Sigmoid colon (tissue), 7 donors: ENCODE data around the gene CBFA2T2. TPM values are rescaled to one million over a fixed set of nuclear protein-coding genes. Genes with fewer than 3 reads are reported as not detected.
A peak's percentile ranks its signal among the peaks of the same experiment; 100 is the strongest.

Experiments
- DNase-seq: peaks from one replicate; pipeline ENCODE4 v3.0.0-alpha.2; 2019
- H3K27ac ChIP-seq, 4 donors: fragments of 200-600 bp; sonication (generic); one replicate each; pipeline ENCODE4 v1.5.1; 2016 to 2019; ENCODE audit warnings: mild to moderate bottlenecking in 1 of 4
- H3K27me3 ChIP-seq, 3 donors: fragments of 200-600 bp; sonication (generic); one replicate each; pipeline ENCODE4 v1.5.1; 2019; ENCODE audit warnings: mild to moderate bottlenecking in 1 of 3
- H3K36me3 ChIP-seq, 4 donors: fragments of 200-600 bp; sonication (generic); one replicate each; pipeline ENCODE4 v1.5.1; 2016 to 2019
- H3K4me1 ChIP-seq, 4 donors: fragments of 200-600 bp; sonication (generic); one replicate each; pipeline ENCODE4 v1.5.1; 2017 to 2019
- H3K4me3 ChIP-seq, 4 donors: fragments of 200-600 bp; sonication (generic); one replicate each; pipeline ENCODE4 v1.5.1; 2017 to 2019; ENCODE audit warnings: mild to moderate bottlenecking in 2 of 4, moderate library complexity in 1 of 4
- H3K9me3 ChIP-seq, 4 donors: fragments of 200-600 bp in 3 of 4; sonication (generic) in 3 of 4; one replicate each; pipeline versions ENCODE4 v1.5.1 to v1.6.1; 2013 to 2019
- CTCF ChIP-seq, 4 experiments: fragments of 450-650 bp in 3 of 4; fragments of 200-600 bp in 1 of 4; IDR thresholded peaks; one replicate each; pipeline ENCODE4 v1.5.1; 2016 to 2019; ENCODE audit warnings: antibody characterized with exemption in 4 of 4, mild to moderate bottlenecking in 3 of 4, moderate library complexity in 2 of 4
- EP300 ChIP-seq, 4 donors: sonication (generic); formaldehyde crosslinking; IDR thresholded peaks; one replicate each; pipeline ENCODE4 v1.6.1; 2017; ENCODE audit warnings: antibody characterized with exemption in 4 of 4
- POLR2A ChIP-seq, 2 donors: fragments of 450-650 bp; IDR thresholded peaks; one replicate each; pipeline ENCODE4 v1.6.1; 2016; ENCODE audit warnings: antibody characterized with exemption in 2 of 2, mild to moderate bottlenecking in 2 of 2, moderate library complexity in 2 of 2
- POLR2AphosphoS5 ChIP-seq, 4 donors: sonication (generic); formaldehyde crosslinking; IDR thresholded peaks; one replicate each; pipeline ENCODE4 v1.6.1; 2017; ENCODE audit warnings: antibody characterized with exemption in 4 of 4
- WGBS, 2 donors: extraction: QIAGEN DNeasy Blood & Tissue Kit; methylation state at CpG; one replicate each; pipeline ENCODE4 v1.1.7; 2013; 5-methylcytosine and 5-hydroxymethylcytosine counted together
- intact Hi-C: fragments of 100-400 bp; cut with DNase I; formaldehyde crosslinking; loops from one replicate; pipeline ENCODE4 v1.15.1; 2023
- polyA plus RNA-seq, 3 donors: library from polyadenylated mRNA; stranded (reverse); fragments of 200-250 nt; gene quantifications; one replicate each; pipeline ENCODE4 v1.2.3, GENCODE V29; 2013
- total RNA-seq, 4 donors: library from RNA; depleted of rRNA; stranded (reverse); fragments of >200 nt; gene quantifications; one replicate each; pipeline ENCODE4 v1.1.0, GENCODE V29; 2016
- donor health status: healthy with polysubstance abuse.
- donor health status: Bipolar disorder and iron deficiency.
- donor health status: healthy.

The CBFA2T2 gene
- total and polyA plus RNA-seq, 7 donors: 5.4 to 26.0 (median 17.1) TPM

- Histone ChIP-seq H3K9me3 (no peaks in the 10 kb centered on the region), H3K4me3 (no peak overlapping the region), H3K27ac (peak overlapping the region; percentile 68 to 79 (median 71)), H3K27me3 (no peaks in the 10 kb centered on the region), H3K4me1 (peaks cover 0 to 50% (median 28%) of the 10 kb centered on the region in 4 donors), H3K36me3 (peaks cover 0 to 5% (median 0%) of the 10 kb centered on the region in 4 donors)
- 97% methylated on average over 3 of the region's 3 CpGs for whole genome bisulfite sequencing, 2 donors
- TF ChIP-seq POLR2A (IDR thresholded peaks at IDR 0.05) (no peak), EP300 (IDR thresholded peaks at IDR 0.05) (no peak), POLR2AphosphoS5 (IDR thresholded peaks at IDR 0.05) (no peak), CTCF (IDR thresholded peaks at IDR 0.05) (no peak)
- intact Hi-C loops: no loop called here
- no peak for DNase-seq
Measured at GRCh38 chr20:33555755-33556154, 65.9 kb downstream of the CBFA2T2 start.

- peaks cover 0 to 5% (median 0%) of the 10 kb centered on the region in 4 donors for H3K36me3 ChIP-seq
- peak overlapping the region; percentile 68 to 79 (median 71) for H3K27ac ChIP-seq
- H3K9me3 ChIP-seq: no peaks in the 10 kb centered on the region
- peaks cover 0 to 52% (median 32%) of the 10 kb centered on the region in 4 donors for H3K4me1 ChIP-seq
- no peaks in the 10 kb centered on the region for H3K27me3 ChIP-seq
- TF ChIP-seq CTCF (IDR thresholded peaks at IDR 0.05) (no peak), POLR2AphosphoS5 (IDR thresholded peaks at IDR 0.05) (no peak), POLR2A (IDR thresholded peaks at IDR 0.05) (no peak), EP300 (IDR thresholded peaks at IDR 0.05) (no peak)
- intact Hi-C loops: no loop called here
- no peak for DNase-seq
- H3K4me3 ChIP-seq: no peak overlapping the region
- WGBS, 2 donors: 96 to 98% methylated on average over 3 of the region's 3 CpGs
Measured at GRCh38 chr20:33556246-33556645, 66.3 kb downstream of the CBFA2T2 start.

- DNase-seq: no peak
- H3K4me3 ChIP-seq: no peak overlapping the region
- peaks cover 0 to 53% (median 50%) of the 10 kb centered on the region in 4 donors for H3K4me1 ChIP-seq
- peaks cover 0 to 5% (median 0%) of the 10 kb centered on the region in 4 donors for H3K36me3 ChIP-seq
- no peaks in the 10 kb centered on the region for H3K27me3 ChIP-seq
- 94% methylated on average over 9 of the region's 9 CpGs for WGBS, 2 donors
- TF ChIP-seq POLR2AphosphoS5 (IDR thresholded peaks at IDR 0.05): no peak
- TF ChIP-seq POLR2A (IDR thresholded peaks at IDR 0.05): no peak
- no peak for TF ChIP-seq EP300 (IDR thresholded peaks at IDR 0.05)
- TF ChIP-seq CTCF (IDR thresholded peaks at IDR 0.05): no peak
- intact Hi-C loops: no loop called here
- H3K9me3 ChIP-seq: no peaks in the 10 kb centered on the region
- no peak overlapping the region for H3K27ac ChIP-seq
Measured at GRCh38 chr20:33558348-33559144, 68.7 kb downstream of the CBFA2T2 start.

DNA sequence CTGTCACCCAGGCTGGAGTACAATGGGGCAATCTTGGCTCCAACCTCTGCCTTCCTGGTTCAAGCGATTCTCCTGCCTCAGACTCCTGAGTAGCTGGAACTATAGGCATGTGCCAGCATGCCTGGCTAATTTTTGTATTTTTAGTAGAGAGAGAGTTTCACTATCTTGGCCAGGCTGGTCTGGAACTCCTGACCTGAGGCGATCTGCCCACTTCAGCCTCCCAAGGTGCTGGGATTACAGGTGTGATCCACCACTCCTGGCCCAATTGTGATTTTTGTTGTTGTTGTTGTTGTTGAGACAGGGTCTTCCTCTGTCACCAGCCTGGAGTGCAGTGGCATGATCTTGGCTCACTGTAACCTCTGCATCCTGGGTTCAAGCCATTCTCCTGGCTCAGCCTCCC, 69.3 kb downstream of the CBFA2T2 start:
- intact Hi-C loops: no loop called here
- no peak for DNase-seq
- Histone ChIP-seq H3K9me3 (no peaks in the 10 kb centered on the region), H3K27ac (peak overlapping the region in 3 of 4 donors; percentile 72 to 79 (median 76)), H3K36me3 (peaks cover 0 to 5% (median 0%) of the 10 kb centered on the region in 4 donors), H3K4me1 (peaks cover 0 to 53% (median 48%) of the 10 kb centered on the region in 4 donors), H3K27me3 (no peaks in the 10 kb centered on the region), H3K4me3 (no peak overlapping the region)
- TF ChIP-seq POLR2A (IDR thresholded peaks at IDR 0.05): no peak
- no peak for TF ChIP-seq EP300 (IDR thresholded peaks at IDR 0.05)
- TF ChIP-seq POLR2AphosphoS5 (IDR thresholded peaks at IDR 0.05): no peak
- TF ChIP-seq CTCF (IDR thresholded peaks at IDR 0.05): no peak
- 96 to 98% methylated on average over 2 of the region's 2 CpGs for WGBS, 2 donors
